Endothelial cell of umbilical vein (primary cell): ENCODE measurements around the gene TRIP11. TPM values are rescaled to one million over a fixed set of nuclear protein-coding genes. Genes with fewer than 3 reads are reported as not detected.
A peak's percentile ranks its signal among the peaks of the same experiment; 100 is the strongest.

ENCODE experiments used
- BruUV-seq: library from RNA; stranded (reverse); fragments of 400-500 nt; replicated peaks from 2 replicates; lab custom pipeline; 2021; lab: Mats Ljungman, UMichigan
- CTCF ChIA-PET: fragments of 300-600, 350-600 bp; sonication (Branson Sonifier 250); formaldehyde crosslinking; loops from one replicate; lab custom pipeline; 2021; ENCODE audit warnings: antibody characterized with exemption, inconsistent platforms; lab: Charles Lee
- POLR2A ChIA-PET: fragments of 300-600, 350-600 bp; sonication (Branson Sonifier 250); formaldehyde crosslinking; loops from one replicate; lab custom pipeline; 2021; ENCODE audit warnings: antibody characterized with exemption, inconsistent platforms; lab: Charles Lee
- DNase-seq: peaks from one replicate; pipeline ENCODE4 v3.0.0-alpha.2; 2011; ENCODE audit warnings: low read depth, low spot score
- FAIRE-seq: peaks from 2 replicates; lab custom pipeline; 2011; peaks lifted over from hg19 to GRCh38; lab: Jason Lieb, UNC
- H2AFZ ChIP-seq: 2 replicates; pipeline ENCODE4 v1.6.0; 2012; ENCODE audit warnings: low read depth, low read length, control low read depth, inconsistent platforms
- H3K27ac ChIP-seq: 2 replicates; pipeline ENCODE4 v1.5.1; 2011; ENCODE audit warnings: low read depth, mild to moderate bottlenecking, control low read depth, low read length, moderate library complexity; ENCODE audit not compliant: insufficient read depth
- H3K27me3 ChIP-seq, 2 experiments: 2 replicates each; pipeline versions ENCODE4 v1.6.0 to v1.6.1; 2011; ENCODE audit warnings: low read length in 2 of 2, mixed read lengths in 1 of 2; ENCODE audit not compliant: control insufficient read depth in 2 of 2, insufficient read depth in 2 of 2
- H3K36me3 ChIP-seq, 2 experiments: 2 replicates in 1 of 2; 3 replicates in 1 of 2; pipeline ENCODE4 v1.5.1; 2011; ENCODE audit warnings: low read length in 2 of 2, mild to moderate bottlenecking in 1 of 2, moderate library complexity in 1 of 2; ENCODE audit not compliant: control insufficient read depth in 2 of 2, insufficient read depth in 2 of 2; ENCODE audit errors: extremely low read depth in 1 of 2
- H3K4me1 ChIP-seq: 3 replicates; pipeline ENCODE4 v1.5.1; 2011; ENCODE audit warnings: mild to moderate bottlenecking, low read length; ENCODE audit not compliant: control insufficient read depth, insufficient read depth; ENCODE audit errors: extremely low read depth
- H3K4me2 ChIP-seq: 2 replicates; pipeline ENCODE4 v1.6.1; 2011; ENCODE audit warnings: low read length, control low read depth, mixed read lengths; ENCODE audit not compliant: insufficient read depth
- H3K4me3 ChIP-seq, 3 experiments: fragments of 200-600 bp in 1 of 3; sonication (generic), shearing (Covaris generic) in 1 of 3; replicated peaks in 1 of 3; 2 replicates each; pipeline ENCODE4 v1.5.1; 2011 to 2016; ENCODE audit warnings: control low read depth in 3 of 3, low read length in 3 of 3, mild to moderate bottlenecking in 2 of 3, inconsistent platforms in 1 of 3, low read depth in 1 of 3, moderate library complexity in 1 of 3; ENCODE audit not compliant: insufficient read depth in 1 of 3
- H3K79me2 ChIP-seq: 2 replicates; pipeline ENCODE4 v1.6.0; 2012; ENCODE audit warnings: low read length, inconsistent platforms; ENCODE audit not compliant: control insufficient read depth, insufficient read depth
- H3K9ac ChIP-seq: replicated peaks from 2 replicates; pipeline ENCODE3; 2011; ENCODE audit warnings: low read length, control low read depth; ENCODE audit not compliant: insufficient read depth; ENCODE audit errors: extremely low read depth
- H3K9me1 ChIP-seq: replicated peaks from 3 replicates; pipeline ENCODE4 v1.6.0; 2011; ENCODE audit warnings: mild to moderate bottlenecking, low read length; ENCODE audit not compliant: control insufficient read depth, insufficient read depth; ENCODE audit errors: extremely low read depth
- H3K9me3 ChIP-seq: replicated peaks from 2 replicates; pipeline ENCODE4 v1.5.1; 2012; ENCODE audit warnings: low read length, inconsistent platforms; ENCODE audit not compliant: control insufficient read depth, insufficient read depth
- H4K20me1 ChIP-seq: replicated peaks from 2 replicates; pipeline ENCODE3; 2011; ENCODE audit warnings: mild to moderate bottlenecking, low read length; ENCODE audit not compliant: control insufficient read depth, insufficient read depth; ENCODE audit errors: extremely low read depth
- EZH2 ChIP-seq: IDR thresholded peaks from 2 replicates; pipeline ENCODE4 v1.6.1; 2012; ENCODE audit warnings: borderline replicate concordance, low read depth, mild to moderate bottlenecking, moderate library complexity, low read length, inconsistent platforms; ENCODE audit not compliant: severe bottlenecking
- FOS ChIP-seq: IDR thresholded peaks from 2 replicates; pipeline ENCODE4 v1.6.1; 2011; ENCODE audit warnings: mild to moderate bottlenecking, low read length, moderate library complexity, borderline replicate concordance; ENCODE audit not compliant: insufficient read depth
- GATA2 ChIP-seq: IDR thresholded peaks from 2 replicates; pipeline ENCODE4 v1.7.0; 2011; ENCODE audit warnings: low read depth, mild to moderate bottlenecking, moderate library complexity, mixed read lengths, low read length; ENCODE audit not compliant: insufficient read length, insufficient read depth
- JUN ChIP-seq: IDR thresholded peaks from 2 replicates; pipeline ENCODE4 v1.6.1; 2011; ENCODE audit warnings: borderline replicate concordance, low read depth; ENCODE audit not compliant: insufficient read length, insufficient read depth
- MYC ChIP-seq: IDR thresholded peaks from one replicate; pipeline ENCODE4 v1.6.1; 2011; ENCODE audit warnings: mild to moderate bottlenecking, low read depth, low read length
- POLR2A ChIP-seq: IDR thresholded peaks from 2 replicates; pipeline ENCODE4 v1.6.1; 2012; ENCODE audit warnings: low read depth, mild to moderate bottlenecking, control low read depth, low read length
- POLR2AphosphoS5 ChIP-seq: IDR thresholded peaks from 2 replicates; pipeline ENCODE4 v1.6.1; 2012; ENCODE audit warnings: low read depth, mild to moderate bottlenecking, control low read depth, low read length, moderate library complexity; ENCODE audit not compliant: insufficient read depth
- dilution Hi-C: fragments of 300-500 bp; cut with MboI; formaldehyde crosslinking; loops from one replicate; pipeline ENCODE4 v1.15.0; 2019; ENCODE audit warnings: low sequenced_read_pairs; ENCODE audit not compliant: extremely low pct_ligation_motif_present
- intact Hi-C: fragments of 100-400 bp; cut with micrococcal nuclease; formaldehyde crosslinking; loops from one replicate; pipeline ENCODE4 v1.10.0; 2022
- polyA plus RNA-seq, 4 experiments: library from polyadenylated mRNA; depleted of rRNA in 3 of 4; stranded (reverse) in 3 of 4; unstranded in 1 of 4; fragments of >200 nt; gene quantifications; 2 replicates each; pipeline versions ENCODE4 v1.2.1 to v1.2.3, GENCODE V29; 2011 to 2012; ENCODE audit warnings: missing spikeins in 1 of 4
- total RNA-seq: library from RNA; stranded (reverse); gene quantifications from 2 replicates; pipeline ENCODE4 v1.2.3, GENCODE V29; 2021
- TF ChIP-seq, protein P1 (sequence below): IDR thresholded peaks from 2 replicates; pipeline ENCODE4 v1.6.1; 2011; ENCODE audit not compliant: insufficient read depth, insufficient read length
- TF ChIP-seq, protein P2 (sequence below), 2 donors: IDR thresholded peaks; 1 replicate in 1 of 2; 2 replicates in 1 of 2; pipeline ENCODE4 v1.5.1; 2011; ENCODE audit warnings: low read length in 2 of 2, mild to moderate bottlenecking in 2 of 2, moderate library complexity in 2 of 2, control low read depth in 1 of 2, inconsistent platforms in 1 of 2, low read depth in 1 of 2; ENCODE audit not compliant: insufficient read depth in 1 of 2; ENCODE audit errors: extremely low read depth in 1 of 2

The TRIP11 gene
- total and polyA plus RNA-seq, 2 donors (not counting 3 experiments of a cell fraction or from before 2014, with no cell fraction given), result 7.0 to 58.0 TPM

- Histone ChIP-seq H3K36me3 (no peaks in the 10 kb centered on the region), H3K9ac (peak overlapping the region; percentile 99), H3K27me3 (no peaks in the 10 kb centered on the region), H3K9me3 (no peaks in the 10 kb centered on the region), H4K20me1 (no peaks in the 10 kb centered on the region), H2AFZ (peak overlapping the region; percentile 76), H3K4me1 (peaks cover 16% of the 10 kb centered on the region), H3K4me3 (peak overlapping the region; percentile 43 to 96 (median 73)), H3K9me1 (no peaks in the 10 kb centered on the region), H3K27ac (peak overlapping the region; percentile 92), H3K79me2 (peaks cover 45% of the 10 kb centered on the region), H3K4me2 (peak overlapping the region; percentile 89)
- peak; percentile 46 for DNase-seq
- CTCF ChIA-PET, result interaction anchor here (0.8 to 2.8 kb wide), 6 partner anchors 9 to 81 kb away, joined by 3 to 20 read pairs (median 4); partner anchors contain the start of genes ATXN3, CPSF2 and NDUFB1
- peak; percentile 4 for FAIRE-seq
- BruUV-seq, result no TSS peak
- intact Hi-C loops, result loop anchor here (1.0 to 5.0 kb wide), 4 partner anchors 66 to 530 kb away; partner anchors contain the start of genes ATXN3, FBLN5 and PPP4R3A
- dilution Hi-C loops, result no loop called here
- POLR2A ChIA-PET, result interaction anchor here (0.9 to 1.8 kb wide), 4 partner anchors 44 to 754 kb away, joined by 3 to 11 read pairs (median 5); partner anchors contain the start of genes ATXN3, CPSF2, GOLGA5 and NDUFB1
- TF ChIP-seq POLR2A, result no peak
Observed at GRCh38 chr14:92040431-92041051, 682 bp upstream of the TRIP11 start.

DNA sequence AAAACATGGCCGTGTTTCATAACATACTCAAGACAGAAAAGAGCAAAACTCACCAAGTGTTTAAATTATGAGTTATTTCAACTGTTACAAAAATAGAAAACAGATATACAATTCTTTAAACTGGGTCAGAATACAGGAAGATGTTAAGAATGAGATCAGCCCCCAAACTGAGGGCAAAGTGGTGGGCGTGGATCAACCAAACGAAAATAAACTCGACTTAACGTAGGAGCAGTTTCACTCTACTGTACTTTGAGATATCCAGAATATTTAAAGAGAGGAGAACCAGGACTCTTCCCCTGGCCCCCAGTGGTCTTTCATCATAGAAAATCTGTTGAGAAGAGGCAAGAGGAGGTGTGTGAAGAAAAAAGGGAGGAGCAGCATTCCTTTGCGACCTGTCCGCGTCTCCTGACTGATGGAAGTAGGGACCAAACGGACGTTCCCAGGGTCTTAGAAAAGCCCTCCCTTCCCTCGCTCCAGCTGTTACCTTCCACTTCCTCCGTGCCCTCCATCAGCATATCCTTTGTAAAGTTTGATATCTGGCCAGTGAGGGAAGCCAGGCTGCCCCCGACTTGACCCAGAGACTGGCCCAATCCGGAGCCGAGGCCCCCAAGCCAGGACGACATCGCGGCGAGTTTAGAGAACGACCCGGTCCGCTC lies 668 bp downstream of the TRIP11 start:
- H2AFZ ChIP-seq, result peak overlapping the region; percentile 80
- peaks cover 52% of the 10 kb centered on the region for H3K79me2 ChIP-seq
- DNase-seq (peak; percentile 84), FAIRE-seq (no peak)
- no peaks in the 10 kb centered on the region for H3K36me3 ChIP-seq
- H3K9ac ChIP-seq, result peak overlapping the region; percentile 99
- H3K4me2 ChIP-seq, result peak overlapping the region; percentile 93
- H3K4me1 ChIP-seq, result peaks cover 16% of the 10 kb centered on the region
- peak overlapping the region; percentile 67 to 96 (median 73) for H3K4me3 ChIP-seq
- H4K20me1 ChIP-seq, result no peaks in the 10 kb centered on the region
- H3K27ac ChIP-seq, result peak overlapping the region; percentile 92
- TF ChIP-seq JUN (no peak), POLR2AphosphoS5 (no peak), MYC (no peak), POLR2A (no peak), GATA2 (no peak), EZH2 (no peak), FOS (no peak)
- TF ChIP-seq, protein P1, sequence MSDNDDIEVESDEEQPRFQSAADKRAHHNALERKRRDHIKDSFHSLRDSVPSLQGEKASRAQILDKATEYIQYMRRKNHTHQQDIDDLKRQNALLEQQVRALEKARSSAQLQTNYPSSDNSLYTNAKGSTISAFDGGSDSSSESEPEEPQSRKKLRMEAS, result no peak
- TF ChIP-seq, protein P2, sequence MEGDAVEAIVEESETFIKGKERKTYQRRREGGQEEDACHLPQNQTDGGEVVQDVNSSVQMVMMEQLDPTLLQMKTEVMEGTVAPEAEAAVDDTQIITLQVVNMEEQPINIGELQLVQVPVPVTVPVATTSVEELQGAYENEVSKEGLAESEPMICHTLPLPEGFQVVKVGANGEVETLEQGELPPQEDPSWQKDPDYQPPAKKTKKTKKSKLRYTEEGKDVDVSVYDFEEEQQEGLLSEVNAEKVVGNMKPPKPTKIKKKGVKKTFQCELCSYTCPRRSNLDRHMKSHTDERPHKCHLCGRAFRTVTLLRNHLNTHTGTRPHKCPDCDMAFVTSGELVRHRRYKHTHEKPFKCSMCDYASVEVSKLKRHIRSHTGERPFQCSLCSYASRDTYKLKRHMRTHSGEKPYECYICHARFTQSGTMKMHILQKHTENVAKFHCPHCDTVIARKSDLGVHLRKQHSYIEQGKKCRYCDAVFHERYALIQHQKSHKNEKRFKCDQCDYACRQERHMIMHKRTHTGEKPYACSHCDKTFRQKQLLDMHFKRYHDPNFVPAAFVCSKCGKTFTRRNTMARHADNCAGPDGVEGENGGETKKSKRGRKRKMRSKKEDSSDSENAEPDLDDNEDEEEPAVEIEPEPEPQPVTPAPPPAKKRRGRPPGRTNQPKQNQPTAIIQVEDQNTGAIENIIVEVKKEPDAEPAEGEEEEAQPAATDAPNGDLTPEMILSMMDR (IDR thresholded peaks at IDR 0.05; ENCODE audit: extremely low read depth in 1 of 2, insufficient read depth in 1 of 2, low read depth in 1 of 2, low read length in 2 of 2), result no peak
- H3K27me3 ChIP-seq, result no peaks in the 10 kb centered on the region
- ChIA-PET CTCF (interaction anchor here (1.1 to 2.8 kb wide), 4 partner anchors 11 to 67 kb away, joined by 4 to 20 read pairs (median 10); partner anchors contain the start of gene ATXN3), POLR2A (interaction anchor here (1.2 to 1.8 kb wide), 3 partner anchors 43 to 755 kb away, joined by 3 to 11 read pairs (median 5); partner anchors contain the start of genes ATXN3 and GOLGA5)
- intact Hi-C loops, result loop anchor here (2.0 kb wide), 1 partner anchor 42 kb away; no protein-coding TSS in a partner anchor
- no peaks in the 10 kb centered on the region for H3K9me3 ChIP-seq
- dilution Hi-C loops, result no loop called here
- TSS peak; percentile 60 for BruUV-seq
- no peaks in the 10 kb centered on the region for H3K9me1 ChIP-seq
